Sciatic nerve (tissue), 2 donors: ENCODE data around the gene UROC1. TPM values are rescaled to one million over a fixed set of nuclear protein-coding genes. Genes with fewer than 3 reads are reported as not detected.

Experiments
- ATAC-seq: fragments of 200-7000 bp; cut with Tn5 transposase; one replicate; pipeline ENCODE4 v1.9.1; 2020; ENCODE audit warnings: mild to moderate bottlenecking, moderate library complexity
- DNase-seq: peaks from one replicate; pipeline ENCODE4 v3.0.0-alpha.2; 2020; ENCODE audit warnings: low spot score
- intact Hi-C: fragments of 100-400 bp; cut with DNase I; formaldehyde crosslinking; loops from one replicate; pipeline ENCODE4 v1.14.2; 2022
- total RNA-seq: library from RNA; stranded (reverse); fragmentation: NEBNext Ultra II Directional; extraction: Animal tissue kit (Norgen Biotek cat#: 25700); gene quantifications from one replicate; pipeline ENCODE4 v1.2.1, GENCODE V29; 2021
- donor health status: DM: no; HTN: no; CAD: no.
- donor health status: DM: no; HTN: no; CAD: no.

UROC1 gene
- total RNA-seq, 1 donor from 2014 or later, result not detected

DNA sequence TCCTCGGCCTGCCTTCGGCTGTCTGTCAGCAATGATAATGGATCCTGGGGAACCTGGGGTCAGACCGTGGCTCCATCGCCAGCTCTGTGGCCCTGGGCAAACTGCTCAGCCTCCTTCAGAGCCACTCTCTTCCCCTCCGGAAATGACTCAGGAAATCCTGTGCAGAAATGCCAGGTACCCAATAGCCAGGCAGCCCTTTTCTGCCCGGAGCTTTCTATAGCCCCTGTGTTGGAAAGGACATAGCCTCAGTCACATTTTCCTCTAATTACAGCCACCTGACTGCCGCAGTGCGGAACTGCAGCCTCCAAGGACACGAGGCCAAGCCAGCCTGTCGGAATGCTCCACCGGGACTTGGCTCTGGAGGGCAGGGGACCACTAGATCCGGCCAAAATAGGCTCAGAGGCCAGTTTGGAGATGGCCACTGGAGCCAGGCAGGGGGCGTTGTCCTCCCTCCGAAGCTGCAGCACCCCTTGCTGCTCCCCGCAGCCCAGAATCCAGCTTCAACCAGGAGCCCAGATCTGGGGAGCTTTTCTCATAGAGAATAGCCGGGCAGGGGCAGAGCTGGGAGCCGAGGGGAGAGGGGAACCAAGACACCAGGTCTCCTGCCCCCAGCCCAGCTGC is 30.3 kb downstream of the UROC1 start:
- intact Hi-C loops, result no loop called here
- ATAC-seq (no peak), DNase-seq (no peak)

DNA sequence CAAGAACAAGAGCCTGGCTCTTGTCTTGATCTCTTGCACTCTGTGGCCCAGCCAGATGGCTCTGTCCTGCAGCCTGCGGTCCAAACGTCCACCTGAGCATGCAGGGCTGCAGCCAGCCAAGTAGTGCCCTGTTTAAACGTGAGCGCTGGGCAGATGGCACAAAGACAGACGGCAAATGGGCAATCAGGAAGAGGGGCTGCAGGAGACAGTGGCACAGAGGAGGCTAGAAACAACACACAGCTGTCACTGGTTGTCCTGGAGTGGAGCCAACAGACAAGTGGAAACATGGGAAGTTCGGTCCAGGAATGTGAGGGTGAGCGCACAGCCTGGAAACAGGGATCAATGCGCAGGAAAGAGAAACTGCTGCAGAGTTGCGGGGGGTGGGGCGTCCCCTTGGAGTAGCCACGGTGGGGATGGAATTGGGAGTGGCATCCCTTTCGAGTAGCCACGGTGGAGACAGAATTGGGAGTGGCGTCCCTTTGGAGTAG is 31.2 kb downstream of the UROC1 start:
- no peak for DNase-seq
- intact Hi-C loops, result no loop called here
- ATAC-seq, result no peak

DNA sequence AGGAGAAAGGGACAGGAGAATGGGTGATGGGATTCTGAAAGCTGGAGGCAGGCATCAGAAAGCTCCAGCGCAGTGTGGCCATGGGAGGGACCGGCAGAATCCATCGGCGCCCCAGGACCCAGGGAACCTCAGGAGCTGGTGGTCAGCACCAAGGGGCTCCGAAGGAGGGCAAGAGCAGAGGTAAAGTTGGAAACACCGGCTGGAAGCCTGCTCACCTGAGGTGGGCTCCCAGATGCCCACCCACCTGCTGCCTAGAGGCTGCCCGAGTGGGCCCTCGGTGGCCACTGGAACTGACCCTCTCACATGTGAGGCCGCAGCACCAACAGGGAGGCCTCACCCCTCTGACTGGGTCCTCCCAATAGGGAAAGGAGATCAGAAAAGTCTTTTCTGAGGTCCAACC is 31.6 kb downstream of the UROC1 start:
- ATAC-seq (no peak), DNase-seq (no peak)
- intact Hi-C loops, result no loop called here

DNA sequence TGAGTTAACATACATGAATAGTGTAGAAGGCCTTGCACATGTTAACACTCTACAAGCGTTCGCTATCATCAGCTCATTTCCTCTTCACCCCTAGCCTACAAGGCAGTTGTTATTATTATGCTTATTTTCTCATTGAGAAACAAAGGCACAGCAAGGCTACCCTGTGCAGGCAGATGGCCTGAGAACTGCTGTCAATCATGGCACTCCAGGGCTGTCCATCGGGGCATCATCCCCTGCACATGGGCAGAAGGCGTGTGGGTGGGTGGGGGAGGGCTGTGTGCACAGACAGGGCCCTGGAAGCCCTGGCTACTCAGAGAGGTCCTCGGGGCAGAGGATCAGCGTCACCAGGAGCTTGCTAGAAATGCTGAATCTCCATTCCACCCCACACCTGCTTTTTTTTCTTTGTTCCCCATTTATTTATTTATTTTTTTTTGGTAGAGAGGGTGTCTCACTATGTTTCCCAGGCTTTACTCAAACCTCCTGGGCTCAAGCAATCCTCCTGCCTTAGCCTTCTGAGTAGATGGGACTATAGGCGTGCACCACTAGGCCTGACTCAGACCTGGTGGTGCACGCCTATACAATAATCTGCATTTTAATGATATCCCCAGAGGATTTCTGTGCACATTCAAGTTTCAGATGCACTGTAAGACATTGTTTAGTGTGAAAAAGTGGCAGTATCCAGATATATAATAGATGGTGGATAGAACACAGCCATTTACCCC is 32.2 kb downstream of the UROC1 start:
- ATAC-seq (no peak), DNase-seq (no peak)
- intact Hi-C loops, result no loop called here

DNA sequence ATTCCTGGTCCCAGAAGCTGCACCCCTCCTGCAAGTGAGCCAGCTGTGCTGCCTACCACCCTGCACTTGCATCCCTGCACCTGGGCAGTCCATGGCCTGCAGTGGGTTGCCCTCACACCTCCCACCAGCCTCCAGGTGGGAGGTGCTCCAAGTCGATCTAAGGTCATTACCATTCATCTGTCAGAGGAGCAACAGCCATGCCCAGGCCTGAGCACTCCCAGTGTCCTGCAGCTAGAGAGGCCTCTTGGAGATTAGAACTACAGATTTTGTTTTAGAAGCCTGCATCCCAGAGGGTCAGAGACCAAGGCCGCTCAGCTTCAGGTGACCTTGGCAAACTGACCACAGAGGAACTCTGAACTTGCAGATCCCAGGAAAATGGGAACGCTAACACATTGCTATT is 32.9 kb downstream of the UROC1 start:
- intact Hi-C loops, result no loop called here
- ATAC-seq (no peak), DNase-seq (no peak)

DNA sequence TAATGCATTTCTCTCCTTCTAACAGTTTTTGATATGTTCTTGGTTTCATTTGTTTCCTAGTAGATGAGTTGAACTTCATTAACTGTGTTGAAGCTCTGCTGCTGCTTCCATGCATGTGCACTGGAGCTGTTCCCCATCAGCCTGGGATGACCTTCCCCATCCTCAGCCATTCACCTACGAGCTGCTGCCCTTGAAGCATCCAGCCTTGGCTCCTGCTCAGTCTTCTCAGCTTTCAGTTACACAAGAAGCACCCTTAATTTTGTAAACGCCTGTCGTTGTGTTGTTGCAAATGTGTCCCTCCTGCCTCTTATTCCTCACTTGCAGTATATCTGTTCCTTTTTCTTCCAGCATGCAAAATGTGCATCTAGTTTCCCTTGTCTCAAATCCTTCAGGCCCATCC is 33.4 kb downstream of the UROC1 start:
- ATAC-seq, result no peak
- intact Hi-C loops, result no loop called here
- DNase-seq, result no peak

DNA sequence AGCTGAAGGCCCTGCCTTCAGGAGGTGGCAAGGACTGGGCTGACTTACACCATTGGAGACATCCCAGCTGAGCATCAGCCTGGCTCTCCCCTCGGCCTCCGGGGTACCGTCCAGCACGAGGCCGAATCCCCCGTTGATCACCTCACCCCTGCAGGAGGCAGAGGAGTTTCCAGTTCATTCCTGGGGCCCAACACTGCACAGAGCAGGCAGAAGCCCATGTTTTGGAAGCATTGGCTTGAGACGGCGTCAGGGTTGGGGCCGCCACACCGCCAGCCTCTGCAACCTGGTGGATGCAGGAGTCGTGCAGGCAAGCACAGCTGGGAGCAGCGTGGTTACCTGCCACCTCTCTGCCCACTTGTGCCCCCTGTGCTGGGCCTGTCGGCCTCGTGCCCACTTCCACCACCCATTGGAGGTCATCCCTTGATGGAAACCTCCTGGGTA is 34.2 kb downstream of the UROC1 start:
- no peak for DNase-seq
- no peak for ATAC-seq
- intact Hi-C loops, result no loop called here

DNA sequence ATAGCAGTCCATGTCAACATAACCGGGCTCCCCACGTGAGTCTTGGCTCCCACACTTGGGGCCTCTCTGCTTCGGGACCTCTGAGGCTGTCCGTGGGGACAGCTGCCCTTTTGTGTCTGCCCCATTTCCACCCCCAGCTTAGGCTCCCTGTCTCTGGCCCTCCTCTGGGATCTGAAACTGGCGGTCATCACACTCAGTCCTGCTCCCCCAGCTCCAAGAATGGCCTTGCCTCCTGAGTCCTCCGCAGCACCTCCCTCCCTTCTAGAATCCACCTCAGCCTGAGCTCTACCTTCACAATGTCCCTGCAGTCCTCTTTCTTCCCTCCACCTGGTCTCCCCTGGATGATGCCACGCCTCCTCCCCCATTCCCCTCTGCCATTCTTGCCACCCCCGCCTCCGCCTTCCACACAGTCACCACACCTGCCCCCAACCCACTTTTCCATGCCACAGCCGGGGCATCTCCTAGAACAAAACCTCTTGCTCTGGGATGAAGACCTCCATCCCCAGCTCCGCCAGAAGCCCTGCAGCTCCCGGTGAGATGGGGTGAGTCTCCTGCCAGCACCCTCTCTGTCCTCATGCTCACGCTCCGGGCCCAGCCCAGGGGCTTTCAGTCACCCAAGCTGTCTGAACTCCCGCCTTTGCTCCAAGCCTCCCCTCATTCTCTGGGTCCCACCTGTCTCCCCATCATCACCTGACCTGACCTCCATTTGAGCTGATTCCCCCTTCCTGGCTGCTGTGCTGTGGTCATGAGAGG is 34.9 kb downstream of the UROC1 start:
- intact Hi-C loops, result no loop called here
- no peak for DNase-seq
- no peak for ATAC-seq

DNA sequence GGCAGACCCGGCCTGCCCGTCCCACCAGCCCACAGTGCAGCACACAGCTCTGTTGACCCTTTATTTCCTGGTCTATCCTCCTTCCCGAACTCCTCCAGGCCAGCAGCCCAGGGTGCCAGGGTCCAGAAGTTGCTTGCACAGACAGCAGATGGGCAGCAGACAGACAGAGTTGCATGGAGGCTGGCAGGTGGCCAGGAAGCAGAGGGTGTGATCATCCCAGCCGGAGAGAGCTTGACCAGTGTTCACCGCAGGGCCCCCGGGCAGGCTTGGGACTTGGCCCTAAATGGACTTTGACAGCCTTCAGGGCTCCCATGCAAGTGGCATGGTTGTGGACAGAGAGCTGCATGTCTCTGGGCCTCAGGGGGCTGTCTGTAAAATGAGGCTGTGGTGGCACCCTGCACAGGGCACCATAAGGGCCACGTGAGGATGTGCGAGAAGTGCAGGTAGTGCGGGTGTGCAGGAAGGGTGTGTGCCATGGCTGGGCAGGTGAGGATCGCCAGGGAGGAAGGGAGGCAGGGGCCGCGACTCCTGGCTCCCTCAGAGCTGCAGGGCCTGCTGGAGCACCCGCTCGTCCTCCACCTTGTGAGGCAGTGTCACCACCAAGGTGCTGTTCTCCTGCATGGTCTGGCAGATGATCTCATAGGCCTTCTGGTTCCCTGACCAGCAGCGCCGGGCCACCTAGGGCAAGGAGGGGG is 35.6 kb downstream of the UROC1 start:
- ATAC-seq (no peak), DNase-seq (peak; percentile 72)
- intact Hi-C loops, result no loop called here

DNA sequence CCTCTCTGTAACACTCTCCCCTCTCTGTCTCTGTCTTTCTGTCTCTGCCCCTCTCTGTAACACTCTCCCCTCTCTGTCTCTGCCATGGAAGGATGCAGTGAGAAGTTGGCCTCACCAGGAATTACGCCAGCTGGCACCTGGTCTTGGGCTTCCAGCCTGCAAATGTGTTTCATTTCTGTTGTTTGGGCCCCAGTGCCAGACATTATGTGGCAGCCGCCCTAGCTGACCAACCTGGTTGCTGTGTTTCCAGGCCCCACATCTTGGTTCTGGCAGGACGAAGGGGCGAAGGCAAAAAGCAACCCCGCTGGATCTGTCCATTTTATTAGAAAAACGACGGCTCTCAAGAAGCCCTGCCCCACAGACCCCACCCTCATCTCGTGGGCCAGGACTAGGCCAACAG is 36.7 kb downstream of the UROC1 start:
- intact Hi-C loops, result no loop called here
- DNase-seq (no peak), ATAC-seq (no peak)

DNA sequence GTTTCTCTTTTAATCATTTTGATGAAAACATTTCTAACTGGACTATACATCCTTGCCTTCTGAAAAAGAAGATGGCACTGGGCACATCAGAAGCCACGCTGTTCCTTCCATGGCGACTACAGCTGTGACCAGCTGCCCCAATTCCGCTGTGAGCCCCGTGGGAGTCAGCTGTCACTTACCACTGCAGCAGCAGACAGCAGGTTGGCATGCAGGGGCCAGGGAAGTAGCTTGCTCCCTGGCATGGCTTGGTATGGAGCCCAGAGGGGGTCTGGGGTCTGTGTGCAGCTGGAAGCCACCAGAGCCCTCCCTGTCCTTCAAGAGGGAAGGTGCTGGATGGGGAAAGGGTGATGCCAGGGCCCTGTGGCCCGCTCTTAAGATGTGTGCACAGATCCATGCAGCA is 37.4 kb downstream of the UROC1 start:
- intact Hi-C loops, result no loop called here
- DNase-seq, result no peak

DNA sequence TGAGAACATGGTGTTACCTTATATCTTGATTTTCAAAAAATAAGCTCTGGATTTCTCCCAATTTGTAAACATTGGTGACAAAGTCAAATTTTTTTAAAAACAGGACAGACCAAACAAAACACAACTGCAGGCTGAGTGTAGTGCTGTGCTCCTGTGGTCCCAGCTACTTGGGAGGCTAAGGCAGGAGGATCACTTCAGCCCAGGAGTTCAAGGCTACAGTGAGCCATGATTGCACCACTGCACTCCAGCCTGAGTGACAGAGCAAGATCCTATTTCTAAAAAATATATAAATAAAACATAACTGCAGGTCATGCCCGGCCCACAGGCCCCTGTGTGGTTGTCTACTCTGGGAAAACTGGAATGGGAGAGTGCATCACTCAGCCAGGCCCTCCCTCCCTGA is 37.9 kb downstream of the UROC1 start:
- no peak for ATAC-seq
- intact Hi-C loops, result no loop called here

More for the DNA sequence above, 37.4 kb downstream of the UROC1 start:
- ATAC-seq, result no peak

DNA sequence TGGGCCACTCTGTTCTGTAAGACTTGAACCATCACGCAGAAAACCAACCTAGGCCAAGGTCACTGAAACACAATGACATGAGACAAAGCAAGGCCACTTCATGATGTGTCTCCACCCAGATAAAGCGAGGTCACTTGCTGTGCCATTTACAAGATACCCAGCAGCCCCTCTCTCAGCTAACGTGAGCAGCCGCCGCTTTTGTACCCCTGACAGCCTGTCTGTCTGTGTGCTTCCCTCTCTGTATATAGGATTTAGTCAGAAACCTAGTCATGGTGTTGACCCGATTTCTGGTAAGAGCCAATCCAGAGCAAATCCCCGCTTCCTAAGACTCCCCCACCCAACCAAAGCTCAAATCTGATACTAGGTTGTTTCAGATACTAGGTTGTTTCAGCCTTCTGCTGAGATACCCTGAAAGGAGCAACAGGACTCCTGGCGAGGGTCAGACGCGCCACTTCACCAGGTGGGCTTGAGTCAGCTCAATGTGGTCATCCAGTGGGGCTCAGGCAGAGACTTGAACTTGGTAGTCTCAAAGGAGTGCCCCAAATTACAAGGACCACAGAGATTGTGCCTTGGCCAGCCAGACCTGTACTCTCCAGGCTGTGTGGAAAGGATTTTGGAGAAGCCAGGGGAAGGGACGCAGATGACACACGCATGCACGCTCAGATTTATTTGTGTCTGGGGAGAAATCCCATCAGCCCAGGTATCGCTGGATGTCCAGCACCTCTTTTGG is 38.8 kb downstream of the UROC1 start:
- no peak for DNase-seq
- ATAC-seq, result no peak
- intact Hi-C loops, result no loop called here

More for the DNA sequence above, 37.9 kb downstream of the UROC1 start:
- DNase-seq, result no peak

DNA sequence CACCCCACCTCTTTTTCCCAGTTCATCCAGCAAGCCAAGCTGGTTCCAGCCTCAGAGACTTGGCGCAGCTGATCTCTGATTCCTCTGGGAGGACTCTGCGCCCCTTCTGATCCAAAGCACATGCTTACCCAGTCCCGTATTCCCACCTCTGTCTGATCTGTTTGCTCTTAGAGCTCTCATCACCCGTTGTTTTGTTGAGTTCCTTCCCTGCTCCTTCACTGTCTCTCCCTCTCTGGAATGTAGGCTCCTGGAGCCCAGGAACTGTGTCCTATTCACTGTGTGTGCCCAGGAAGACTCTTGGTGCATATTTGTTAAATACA is 40.6 kb downstream of the UROC1 start:
- peak; percentile 10 for DNase-seq
- ATAC-seq, result peak; percentile 1
- intact Hi-C loops, result no loop called here

DNA sequence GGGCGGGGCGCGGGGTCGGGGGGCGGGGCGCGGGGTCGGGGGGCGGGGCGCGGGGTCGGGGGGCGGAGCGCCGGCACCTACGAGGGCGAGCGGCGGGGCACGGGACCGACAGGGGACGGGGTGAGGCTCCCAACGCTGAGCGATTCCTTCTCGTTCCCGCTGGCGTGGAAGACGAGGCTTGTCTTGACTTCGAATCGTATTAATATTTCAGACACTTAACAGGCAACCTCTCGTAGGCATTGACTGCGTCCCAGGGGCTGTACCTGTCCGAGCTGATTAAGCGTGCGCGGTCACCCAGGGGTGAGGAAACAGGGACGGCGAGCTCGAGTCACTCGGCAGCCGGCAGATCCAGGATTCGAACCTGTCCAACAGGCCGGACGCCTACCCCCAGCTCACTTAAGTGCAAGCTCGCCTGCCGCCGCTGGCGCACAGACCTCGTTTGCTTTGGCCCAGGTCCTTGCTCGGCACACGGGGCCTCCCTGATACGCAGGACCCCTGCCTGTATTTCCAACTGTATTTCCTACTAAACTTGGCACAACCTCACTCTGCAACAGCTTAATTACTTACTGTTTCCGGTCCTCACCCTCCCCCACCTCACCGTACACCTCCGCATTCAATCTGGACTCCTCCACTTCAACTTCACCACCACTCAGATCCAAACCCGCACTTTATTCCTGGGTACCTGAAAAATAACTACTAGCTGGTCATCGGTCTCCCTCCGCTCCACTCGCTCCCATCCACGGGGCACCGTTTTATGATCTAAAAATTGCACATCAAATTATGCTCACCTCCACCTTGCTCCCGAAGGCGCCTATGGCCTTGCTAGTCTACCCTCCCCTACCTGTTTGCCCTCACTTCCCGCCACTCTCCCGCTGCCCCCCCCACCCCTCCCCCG is 41.2 kb downstream of the UROC1 start:
- DNase-seq (peak; percentile 82), ATAC-seq (peak; percentile 79)
- intact Hi-C loops, result no loop called here

DNA sequence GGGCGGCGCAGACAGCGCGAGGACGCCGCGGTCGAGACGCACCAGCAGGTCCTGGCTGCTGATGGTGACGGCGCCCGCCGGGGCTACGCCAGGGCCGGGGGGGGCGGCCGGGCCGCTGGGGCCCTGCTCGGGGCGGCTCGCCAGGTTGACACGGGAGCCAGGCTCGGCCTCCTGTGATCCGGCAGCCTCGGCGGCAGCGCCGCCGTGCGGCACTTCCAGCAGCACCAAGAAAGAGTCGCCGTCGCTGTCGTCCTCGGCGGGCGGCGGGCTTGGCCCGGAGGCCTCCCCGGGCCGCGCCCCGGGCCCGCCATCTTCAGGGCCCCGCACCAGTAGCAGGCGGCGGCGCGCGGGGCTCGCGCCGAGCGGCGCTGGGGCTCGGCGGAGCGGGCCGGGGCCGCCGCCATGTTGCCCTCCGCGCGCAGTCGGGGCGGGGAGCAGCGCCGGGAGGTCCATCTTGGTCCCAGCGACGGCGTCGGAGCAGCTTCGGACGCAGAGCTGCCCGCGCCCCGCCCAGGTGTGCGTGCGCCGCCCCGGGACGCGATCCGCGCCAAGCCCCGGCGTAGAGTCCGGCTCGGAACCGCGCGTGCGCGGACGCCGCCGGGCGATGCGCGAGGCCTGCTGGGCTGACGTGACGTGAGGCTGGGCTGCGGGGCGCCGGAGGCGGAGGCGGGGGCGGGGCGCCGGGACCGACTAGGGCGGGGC is 42.0 kb downstream of the UROC1 start, which contains the start of gene ZXDC:
ZXDC (minus strand) TSS at position 479 of the 702 bp plus-strand sequence; CDS start at position 453, 26 bp downstream.
- DNase-seq, result peak; percentile 96
- intact Hi-C loops, result no loop called here
- ATAC-seq, result peak; percentile 91
